Suprapubic skin (tissue), 4 donors: ENCODE results near the gene IL24. TPM values are rescaled to one million over a fixed set of nuclear protein-coding genes. Genes with fewer than 3 reads are reported as not detected.

ENCODE experiments used
- DNase-seq, 2 donors: peaks; one replicate each; pipeline ENCODE4 v3.0.0-alpha.2; 2019; ENCODE audit warnings: low spot score in 2 of 2
- H3K27ac ChIP-seq: fragments of 200-600 bp; sonication (generic); one replicate; pipeline ENCODE4 v1.5.1; 2019
- H3K27me3 ChIP-seq: fragments of 200-600 bp; sonication (generic); one replicate; pipeline ENCODE4 v1.5.1; 2019
- H3K36me3 ChIP-seq: fragments of 200-600 bp; sonication (generic); one replicate; pipeline ENCODE4 v1.5.1; 2019
- H3K4me1 ChIP-seq: fragments of 200-600 bp; sonication (generic); one replicate; pipeline ENCODE4 v1.5.1; 2019
- H3K4me3 ChIP-seq: fragments of 200-600 bp; sonication (generic); one replicate; pipeline ENCODE4 v1.5.1; 2019; ENCODE audit warnings: mild to moderate bottlenecking
- H3K9me3 ChIP-seq: fragments of 200-600 bp; sonication (generic); one replicate; pipeline ENCODE4 v1.5.1; 2019
- EP300 ChIP-seq: sonication (generic); formaldehyde crosslinking; IDR thresholded peaks from one replicate; pipeline ENCODE4 v1.6.1; 2017; ENCODE audit warnings: antibody characterized with exemption
- POLR2A ChIP-seq, 2 donors: fragments of 450-650 bp; IDR thresholded peaks; one replicate each; pipeline ENCODE4 v1.6.1; 2017; ENCODE audit warnings: antibody characterized with exemption in 2 of 2, mild to moderate bottlenecking in 2 of 2, moderate library complexity in 2 of 2
- POLR2AphosphoS5 ChIP-seq, 3 donors: sonication (generic); formaldehyde crosslinking; IDR thresholded peaks; one replicate each; pipeline ENCODE4 v1.6.1; 2017; ENCODE audit warnings: antibody characterized with exemption in 3 of 3
- WGBS: methylation state at CpG from one replicate; pipeline ENCODE4 v1.1.5; 2018; 5-methylcytosine and 5-hydroxymethylcytosine counted together
- total RNA-seq, 4 donors: library from RNA; depleted of rRNA; stranded (reverse); fragments of >200 nt; gene quantifications; one replicate each; pipeline ENCODE4 v1.1.0, GENCODE V29; 2016
- TF ChIP-seq, protein P1 (sequence below), 2 donors: fragments of 200-600 bp in 1 of 2; fragments of 450-650 bp in 1 of 2; sonication (generic) in 1 of 2; IDR thresholded peaks; one replicate each; pipeline ENCODE4 v1.5.1; 2016 to 2019; ENCODE audit warnings: antibody characterized with exemption in 2 of 2, mild to moderate bottlenecking in 1 of 2, moderate library complexity in 1 of 2

Gene IL24
- total RNA-seq, 4 donors from 2014 or later = not detected

DNA sequence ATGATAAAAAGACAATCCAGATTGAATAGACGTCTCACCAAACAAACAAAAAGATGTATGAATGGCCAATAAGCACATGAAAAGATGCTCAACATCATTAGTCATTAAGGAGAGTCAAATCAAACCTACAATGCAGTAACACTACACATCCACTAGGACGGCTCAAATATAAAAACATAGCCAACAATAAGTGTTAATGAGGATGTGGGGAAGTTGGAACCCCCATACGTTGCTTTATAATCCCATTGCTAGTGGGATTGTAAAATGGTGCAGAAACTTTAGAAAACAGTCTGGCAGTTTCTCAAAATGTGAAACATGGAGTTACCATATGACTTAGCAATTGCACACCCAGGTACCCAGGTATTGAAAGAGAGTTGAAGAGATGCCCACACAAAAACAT, 14.7 kb upstream of the IL24 start:
- H3K27ac ChIP-seq = no peak overlapping the region
- no peaks in the 10 kb centered on the region for H3K9me3 ChIP-seq
- no peak for DNase-seq
- no peaks in the 10 kb centered on the region for H3K36me3 ChIP-seq
- H3K27me3 ChIP-seq = peaks cover 2% of the 10 kb centered on the region
- no peak overlapping the region for H3K4me3 ChIP-seq
- no peaks in the 10 kb centered on the region for H3K4me1 ChIP-seq
- 87% methylated on average over 3 of the region's 3 CpGs for WGBS
- TF ChIP-seq EP300 (no peak), POLR2AphosphoS5 (IDR thresholded peaks at IDR 0.05) (no peak), POLR2A (IDR thresholded peaks at IDR 0.05) (no peak)
- TF ChIP-seq, protein P1, sequence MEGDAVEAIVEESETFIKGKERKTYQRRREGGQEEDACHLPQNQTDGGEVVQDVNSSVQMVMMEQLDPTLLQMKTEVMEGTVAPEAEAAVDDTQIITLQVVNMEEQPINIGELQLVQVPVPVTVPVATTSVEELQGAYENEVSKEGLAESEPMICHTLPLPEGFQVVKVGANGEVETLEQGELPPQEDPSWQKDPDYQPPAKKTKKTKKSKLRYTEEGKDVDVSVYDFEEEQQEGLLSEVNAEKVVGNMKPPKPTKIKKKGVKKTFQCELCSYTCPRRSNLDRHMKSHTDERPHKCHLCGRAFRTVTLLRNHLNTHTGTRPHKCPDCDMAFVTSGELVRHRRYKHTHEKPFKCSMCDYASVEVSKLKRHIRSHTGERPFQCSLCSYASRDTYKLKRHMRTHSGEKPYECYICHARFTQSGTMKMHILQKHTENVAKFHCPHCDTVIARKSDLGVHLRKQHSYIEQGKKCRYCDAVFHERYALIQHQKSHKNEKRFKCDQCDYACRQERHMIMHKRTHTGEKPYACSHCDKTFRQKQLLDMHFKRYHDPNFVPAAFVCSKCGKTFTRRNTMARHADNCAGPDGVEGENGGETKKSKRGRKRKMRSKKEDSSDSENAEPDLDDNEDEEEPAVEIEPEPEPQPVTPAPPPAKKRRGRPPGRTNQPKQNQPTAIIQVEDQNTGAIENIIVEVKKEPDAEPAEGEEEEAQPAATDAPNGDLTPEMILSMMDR (IDR thresholded peaks at IDR 0.05) = no peak

DNA sequence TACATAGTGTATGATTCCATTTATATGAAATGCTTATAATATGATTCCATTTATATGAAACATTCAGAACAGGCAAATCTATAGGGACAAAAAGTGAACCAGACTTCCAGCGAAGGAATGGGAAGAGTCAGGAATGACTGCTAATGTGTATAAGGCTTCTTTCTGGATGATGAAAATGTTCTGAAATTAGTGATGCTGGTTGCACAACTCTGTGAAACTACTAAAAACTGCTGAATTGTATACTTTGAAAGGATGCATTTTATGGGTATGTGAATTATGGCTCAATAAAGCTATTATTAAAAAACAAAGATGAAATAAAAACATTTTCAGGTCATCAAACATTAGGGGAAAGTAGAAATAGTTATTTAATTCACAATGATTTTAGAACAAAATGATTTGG, 14.1 kb upstream of the IL24 start:
- no peaks in the 10 kb centered on the region for H3K9me3 ChIP-seq
- H3K4me1 ChIP-seq = no peaks in the 10 kb centered on the region
- no peak overlapping the region for H3K27ac ChIP-seq
- no peak for TF ChIP-seq EP300
- TF ChIP-seq, protein P1 (IDR thresholded peaks at IDR 0.05) = no peak
- no peak for TF ChIP-seq POLR2A (IDR thresholded peaks at IDR 0.05)
- no peak for TF ChIP-seq POLR2AphosphoS5 (IDR thresholded peaks at IDR 0.05)
- H3K36me3 ChIP-seq = no peaks in the 10 kb centered on the region
- WGBS = 97% methylated on average over 1 of the region's 1 CpG
- DNase-seq = no peak
- H3K27me3 ChIP-seq = peaks cover 2% of the 10 kb centered on the region
- no peak overlapping the region for H3K4me3 ChIP-seq

DNA sequence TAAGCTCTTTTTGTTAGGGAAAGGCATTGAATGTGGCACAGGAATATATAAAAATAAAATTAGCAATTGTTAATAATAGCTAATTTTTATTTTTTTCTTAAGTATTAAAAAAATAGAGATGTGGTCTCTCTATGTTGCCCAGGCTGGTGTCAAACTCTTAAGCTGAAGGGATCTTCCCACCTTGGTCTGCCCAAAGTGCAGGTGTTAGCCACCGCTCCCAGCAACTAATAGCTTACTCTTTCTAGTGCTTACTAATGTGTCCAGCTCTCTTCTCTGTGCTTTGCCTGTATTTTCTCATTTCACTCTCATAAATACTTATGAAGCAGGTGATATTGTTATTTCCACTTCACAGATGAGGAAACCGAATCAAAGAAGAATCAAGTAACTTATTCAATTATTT, 13.4 kb upstream of the IL24 start:
- WGBS = 97% methylated on average over 2 of the region's 2 CpGs
- Histone ChIP-seq H3K27me3 (peaks cover 2% of the 10 kb centered on the region), H3K4me3 (no peak overlapping the region), H3K4me1 (no peaks in the 10 kb centered on the region), H3K36me3 (no peaks in the 10 kb centered on the region), H3K27ac (no peak overlapping the region), H3K9me3 (no peaks in the 10 kb centered on the region)
- TF ChIP-seq POLR2AphosphoS5 (IDR thresholded peaks at IDR 0.05) (no peak), EP300 (no peak), POLR2A (IDR thresholded peaks at IDR 0.05) (no peak)
- TF ChIP-seq, protein P1 (IDR thresholded peaks at IDR 0.05) = no peak
- no peak for DNase-seq

DNA sequence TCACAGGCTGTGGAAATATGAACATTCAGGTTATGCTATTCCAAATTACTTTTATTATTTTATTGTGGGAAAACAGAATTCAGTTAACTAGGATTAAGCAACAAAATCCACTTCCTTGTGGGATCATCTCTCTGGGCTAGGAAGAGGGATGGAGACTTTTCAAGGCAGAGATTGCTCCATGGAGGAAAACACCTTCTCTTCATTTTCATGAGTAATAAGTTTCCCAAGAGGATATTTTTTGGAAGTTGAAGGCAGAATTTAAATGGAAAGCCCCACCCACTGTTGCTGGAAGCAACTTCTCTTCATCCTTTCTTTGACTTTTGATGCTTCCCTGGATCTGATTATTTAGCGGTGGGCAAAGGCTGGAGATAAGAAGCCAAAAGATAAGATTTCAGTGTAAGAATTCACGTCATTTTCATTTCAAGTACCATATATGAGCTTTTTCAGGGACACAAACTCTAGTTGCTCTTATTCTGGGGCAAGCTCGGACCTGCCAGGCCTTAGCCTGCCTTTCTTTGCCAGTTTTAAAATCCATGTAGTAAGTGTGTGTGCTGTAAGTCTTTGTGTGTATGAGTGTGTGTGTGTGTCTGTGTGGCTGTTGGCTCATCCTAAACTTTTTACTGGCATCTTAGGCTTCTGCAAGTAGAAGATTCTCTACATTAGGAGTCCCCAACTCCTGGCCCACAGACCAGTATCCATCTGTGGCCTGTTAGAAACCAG, 11.7 kb upstream of the IL24 start:
- WGBS = 38% methylated on average over 3 of the region's 3 CpGs
- TF ChIP-seq POLR2AphosphoS5 (IDR thresholded peaks at IDR 0.05) (no peak), EP300 (no peak), POLR2A (IDR thresholded peaks at IDR 0.05) (no peak)
- TF ChIP-seq, protein P1 (IDR thresholded peaks at IDR 0.05) = no peak
- no peaks in the 10 kb centered on the region for H3K36me3 ChIP-seq
- no peak overlapping the region for H3K4me3 ChIP-seq
- no peaks in the 10 kb centered on the region for H3K9me3 ChIP-seq
- no peak overlapping the region for H3K27ac ChIP-seq
- H3K27me3 ChIP-seq = peaks cover 2% of the 10 kb centered on the region
- H3K4me1 ChIP-seq = peaks cover 6% of the 10 kb centered on the region
- no peak for DNase-seq

DNA sequence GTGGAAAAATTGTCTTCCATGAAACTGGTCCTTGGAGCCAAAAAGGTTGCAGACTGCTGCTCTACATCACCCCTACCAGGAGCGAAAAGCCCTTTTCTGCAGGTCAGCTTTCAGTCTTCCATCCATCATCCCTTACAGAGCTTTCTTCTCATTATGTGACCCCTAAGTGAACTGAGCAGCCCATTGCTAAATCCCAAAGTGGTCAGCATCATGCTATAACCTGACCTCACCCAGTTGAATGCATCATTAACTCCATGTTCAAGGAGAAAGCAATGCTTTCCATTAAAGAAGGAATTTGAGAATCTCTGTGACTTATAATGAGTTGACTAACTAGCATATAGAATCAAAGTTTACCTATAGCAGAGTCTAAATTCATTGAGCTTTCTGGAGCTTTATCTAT, 10.4 kb upstream of the IL24 start:
- Histone ChIP-seq H3K36me3 (no peaks in the 10 kb centered on the region), H3K4me1 (peaks cover 11% of the 10 kb centered on the region), H3K4me3 (no peak overlapping the region), H3K27ac (no peak overlapping the region), H3K27me3 (peaks cover 2% of the 10 kb centered on the region), H3K9me3 (no peaks in the 10 kb centered on the region)
- no peak for DNase-seq
- WGBS = 94% methylated on average over 1 of the region's 1 CpG
- TF ChIP-seq, protein P1 (IDR thresholded peaks at IDR 0.05) = no peak
- no peak for TF ChIP-seq POLR2AphosphoS5 (IDR thresholded peaks at IDR 0.05)
- TF ChIP-seq EP300 = no peak
- TF ChIP-seq POLR2A (IDR thresholded peaks at IDR 0.05) = no peak
